Spleen (tissue), 11 donors: ENCODE results near the gene SLC35F1. TPM values are rescaled to one million over a fixed set of nuclear protein-coding genes. Genes with fewer than 3 reads are reported as not detected.

Experiments used
- DNase-seq: peaks from one replicate; pipeline ENCODE4 v3.0.0-alpha.2; 2020
- H3K27ac ChIP-seq, 8 donors: fragments of 200-600 bp; sonication (generic) in 7 of 8; 1 replicate in 4 of 8; 2 replicates in 4 of 8; pipeline versions ENCODE4 v1.5.0 to v1.8.0; 2016 to 2021; ENCODE audit warnings: inconsistent platforms in 4 of 8, mild to moderate bottlenecking in 4 of 8, moderate library complexity in 1 of 8
- H3K27me3 ChIP-seq, 7 donors: fragments of 200-600 bp; sonication (generic) in 6 of 7; replicated peaks in 1 of 7; 1 replicate in 4 of 7; 2 replicates in 3 of 7; pipeline versions ENCODE4 v1.5.0 to v1.8.0; 2016 to 2021; ENCODE audit warnings: inconsistent platforms in 3 of 7, mild to moderate bottlenecking in 1 of 7
- H3K36me3 ChIP-seq, 6 donors: fragments of 200-600 bp; sonication (generic) in 5 of 6; 1 replicate in 4 of 6; 2 replicates in 2 of 6; pipeline versions ENCODE4 v1.5.0 to v1.8.0; 2016 to 2021; ENCODE audit warnings: inconsistent platforms in 2 of 6
- H3K4me1 ChIP-seq, 6 donors: fragments of 200-600 bp; sonication (generic) in 5 of 6; 1 replicate in 3 of 6; 2 replicates in 3 of 6; pipeline versions ENCODE4 v1.5.0 to v1.8.0; 2016 to 2021; ENCODE audit warnings: inconsistent platforms in 3 of 6
- H3K4me3 ChIP-seq, 8 donors: fragments of 200-600 bp; sonication (generic) in 7 of 8; 1 replicate in 4 of 8; 2 replicates in 4 of 8; pipeline versions ENCODE4 v1.5.0 to v1.8.0; 2016 to 2021; ENCODE audit warnings: inconsistent platforms in 4 of 8, mild to moderate bottlenecking in 4 of 8, moderate library complexity in 2 of 8
- H3K9me3 ChIP-seq, 8 donors: fragments of 200-600 bp; sonication (generic) in 7 of 8; 1 replicate in 4 of 8; 2 replicates in 4 of 8; pipeline versions ENCODE4 v1.5.0 to v1.8.0; 2016 to 2021; ENCODE audit warnings: inconsistent platforms in 4 of 8
- CTCF ChIP-seq, 11 experiments: fragments of 200-600 bp in 7 of 11; fragments of 450-650 bp in 4 of 11; sonication (generic) in 4 of 11; IDR thresholded peaks in 8 of 11; conservative IDR thresholded peaks in 3 of 11; 1 replicate in 7 of 11; 2 replicates in 4 of 11; pipeline versions ENCODE4 v1.4.0 to v1.8.0; 2016 to 2021; ENCODE audit warnings: antibody characterized with exemption in 11 of 11, inconsistent platforms in 4 of 11, mild to moderate bottlenecking in 1 of 11
- POLR2A ChIP-seq, 3 donors: fragments of 450-650 bp; IDR thresholded peaks; one replicate each; pipeline ENCODE4 v1.5.1; 2017; ENCODE audit warnings: antibody characterized with exemption in 3 of 3, mild to moderate bottlenecking in 1 of 3
- POLR2AphosphoS5 ChIP-seq, 3 donors: sonication (generic); formaldehyde crosslinking; IDR thresholded peaks; one replicate each; pipeline ENCODE4 v1.5.1; 2017; ENCODE audit warnings: antibody characterized with exemption in 3 of 3
- WGBS, 5 donors: extraction: QIAGEN DNeasy Blood & Tissue Kit in 3 of 5; methylation state at CpG; one replicate each; pipeline versions ENCODE4 v1.1.5 to v1.1.7; 2013 to 2018; 5-methylcytosine and 5-hydroxymethylcytosine counted together
- intact Hi-C: fragments of 100-400 bp; cut with DNase I; formaldehyde crosslinking; loops from one replicate; pipeline ENCODE4 v1.15.0; 2023; ENCODE audit warnings: low total_unique reads
- polyA plus RNA-seq, 3 donors: library from polyadenylated mRNA; stranded (reverse); fragments of 200-250 nt; gene quantifications; one replicate each; pipeline ENCODE4 v1.2.1, GENCODE V29; 2013
- total RNA-seq, 7 donors: library from RNA; depleted of rRNA in 3 of 7; stranded (reverse); fragments of >200 nt in 3 of 7; fragmentation: NEBNext Ultra II Directional in 4 of 7; extraction: Animal tissue kit (Norgen Biotek cat#: 25700) in 4 of 7; gene quantifications; one replicate each; pipeline versions ENCODE4 v1.1.0 to v1.2.1, GENCODE V29; 2016 to 2021
- donor health status: healthy with polysubstance abuse.
- donor health status: DM: no; HTN: no; CAD: no; lungs with moderate emphysema.
- donor health status: DM: no; HTN: no; CAD: no.
- donor health status: Bipolar disorder and iron deficiency.
- donor health status: healthy.
- donor health status: DM: no; HTN: no; CAD: no.
- donor health status: DM: yes; HTN: yes; CAD: no.

SLC35F1 gene
- total and polyA plus RNA-seq, 10 donors = 0.13 to 4.0 (median 1.6) TPM

- no peaks in the 10 kb centered on the region for H3K36me3 ChIP-seq
- H3K4me1 ChIP-seq = peaks cover 0 to 24% (median 18%) of the 10 kb centered on the region in 6 donors
- H3K9me3 ChIP-seq = no peaks in the 10 kb centered on the region
- H3K4me3 ChIP-seq = peak overlapping the region; percentile 30 to 76 (median 58)
- WGBS, 5 donors = 1 to 2% (median 1%) methylated on average over 37 to 81 of the region's 81 CpGs
- no peak for TF ChIP-seq POLR2A (IDR thresholded peaks at IDR 0.05)
- TF ChIP-seq POLR2AphosphoS5 (IDR thresholded peaks at IDR 0.05) = no peak
- no peak for TF ChIP-seq CTCF (IDR thresholded peaks at IDR 0.05 in 8 of 11, conservative IDR thresholded peaks at IDR 0.05 in 3 of 11)
- DNase-seq = no peak
- intact Hi-C loops = no loop called here
- peaks cover 0 to 78% (median 36%) of the 10 kb centered on the region in 7 donors for H3K27me3 ChIP-seq
- H3K27ac ChIP-seq = peak overlapping the region in 1 of 8 donors; percentile 12
Observed at GRCh38 chr6:117907601-117908245, 659 bp downstream of the SLC35F1 start.

GRCh38 chr6:117908246-117909068 lies 1.4 kb downstream of the SLC35F1 start:
- intact Hi-C loops = no loop called here
- TF ChIP-seq CTCF (IDR thresholded peaks at IDR 0.05 in 8 of 11, conservative IDR thresholded peaks at IDR 0.05 in 3 of 11) (no peak), POLR2A (IDR thresholded peaks at IDR 0.05) (no peak), POLR2AphosphoS5 (IDR thresholded peaks at IDR 0.05) (no peak)
- no peaks in the 10 kb centered on the region for H3K9me3 ChIP-seq
- WGBS, 5 donors = 11 to 13% (median 12%) methylated on average over 33 to 45 of the region's 45 CpGs
- H3K27ac ChIP-seq = no peak overlapping the region
- H3K27me3 ChIP-seq = peaks cover 0 to 74% (median 36%) of the 10 kb centered on the region in 7 donors
- H3K4me1 ChIP-seq = peaks cover 0 to 24% (median 18%) of the 10 kb centered on the region in 6 donors
- no peaks in the 10 kb centered on the region for H3K36me3 ChIP-seq
- no peak for DNase-seq
- peak overlapping the region; percentile 30 to 76 (median 58) for H3K4me3 ChIP-seq

GRCh38 chr6:117909638-117910037 lies 2.6 kb downstream of the SLC35F1 start:
- Histone ChIP-seq H3K9me3 (no peaks in the 10 kb centered on the region), H3K27me3 (peaks cover 0 to 63% (median 36%) of the 10 kb centered on the region in 7 donors), H3K27ac (no peak overlapping the region), H3K36me3 (no peaks in the 10 kb centered on the region), H3K4me3 (no peak overlapping the region), H3K4me1 (peaks cover 0 to 24% (median 18%) of the 10 kb centered on the region in 6 donors)
- DNase-seq = no peak
- TF ChIP-seq CTCF (IDR thresholded peaks at IDR 0.05 in 8 of 11, conservative IDR thresholded peaks at IDR 0.05 in 3 of 11) (no peak), POLR2A (IDR thresholded peaks at IDR 0.05) (no peak), POLR2AphosphoS5 (IDR thresholded peaks at IDR 0.05) (no peak)
- intact Hi-C loops = no loop called here
- WGBS, 5 donors = 89 to 95% (median 91%) methylated on average over 5 of the region's 5 CpGs

GRCh38 chr6:117910549-117910948 lies 3.5 kb downstream of the SLC35F1 start:
- intact Hi-C loops = no loop called here
- Histone ChIP-seq H3K36me3 (no peaks in the 10 kb centered on the region), H3K4me3 (no peak overlapping the region), H3K9me3 (no peaks in the 10 kb centered on the region), H3K27ac (no peak overlapping the region), H3K4me1 (peaks cover 0 to 24% (median 18%) of the 10 kb centered on the region in 6 donors), H3K27me3 (peaks cover 0 to 54% (median 36%) of the 10 kb centered on the region in 7 donors)
- no peak for TF ChIP-seq POLR2A (IDR thresholded peaks at IDR 0.05)
- no peak for DNase-seq
- 84 to 89% (median 87%) methylated on average over 4 of the region's 4 CpGs for WGBS, 5 donors
